ENCODE measurements around the gene LRRC8C. TPM values are rescaled to one million over a fixed set of nuclear protein-coding genes. Genes with fewer than 3 reads are reported as not detected.

Gene LRRC8C
- total RNA-seq, 1 experiment from 2014 or later = 4.4 TPM

- Mint-ChIP-seq H3K27me3 (ENCODE audit: insufficient read depth, unreplicated experiment) (no peaks in the 10 kb centered on the region), H3K4me3 (ENCODE audit: unreplicated experiment) (peak overlapping the region; percentile 85), H3K4me1 (ENCODE audit: insufficient read depth, unreplicated experiment) (peaks cover 24% of the 10 kb centered on the region), H3K27ac (ENCODE audit: low read depth, unreplicated experiment) (peak overlapping the region; percentile 57), H3K9me3 (ENCODE audit: unreplicated experiment) (no peaks in the 10 kb centered on the region), H3K36me3 (ENCODE audit: insufficient read depth, unreplicated experiment) (no peaks in the 10 kb centered on the region)
- intact Hi-C loops (cut with micrococcal nuclease) = loop anchor here (1.0 to 10.0 kb wide), 3 partner anchors 129 to 353 kb away; no protein-coding TSS in a partner anchor
- TF ChIP-seq CTCF (IDR thresholded peaks at IDR 0.05; ENCODE audit: unreplicated experiment) = no peak
- ChIA-PET CTCF (interaction anchor here (0.6 to 7.5 kb wide), 9 partner anchors 10 to 283 kb away, joined by 3 to 93 read pairs (median 4); no protein-coding TSS in a partner anchor), POLR2A (interaction anchor here (0.6 to 2.0 kb wide), 4 partner anchors 9 to 61 kb away, joined by 3 to 4 read pairs (median 3); no protein-coding TSS in a partner anchor)
- DNase-seq (ENCODE audit: unreplicated experiment) = peak; percentile 49
- BruUV-seq (replicated peaks) = TSS peak; percentile 32
These were observed 1.1 kb downstream of the LRRC8C start for GRCh38 chr1:89633800-89634625.

GRCh38 chr1:89635825-89636815 is 3.2 kb downstream of the LRRC8C start:
- intact Hi-C loops (cut with micrococcal nuclease) = loop anchor here (10.0 kb wide), 1 partner anchor 319 kb away; no protein-coding TSS in a partner anchor
- POLR2A ChIA-PET = interaction anchor here (0.8 to 1.8 kb wide), 6 partner anchors 10 to 349 kb away, joined by 3 read pairs; no protein-coding TSS in a partner anchor

GRCh38 chr1:89637496-89637895 is 4.6 kb downstream of the LRRC8C start:
- H3K36me3 Mint-ChIP-seq (ENCODE audit: insufficient read depth, unreplicated experiment) = no peaks in the 10 kb centered on the region
- H3K4me1 Mint-ChIP-seq (ENCODE audit: insufficient read depth, unreplicated experiment) = peaks cover 24% of the 10 kb centered on the region
- POLR2A ChIA-PET = interaction anchor here (0.9 to 1.5 kb wide), 3 partner anchors 10 to 39 kb away, joined by 3 read pairs; no protein-coding TSS in a partner anchor
- no peak overlapping the region for H3K4me3 Mint-ChIP-seq (ENCODE audit: unreplicated experiment)
- no peaks in the 10 kb centered on the region for H3K27me3 Mint-ChIP-seq (ENCODE audit: insufficient read depth, unreplicated experiment)
- intact Hi-C loops (cut with micrococcal nuclease) = loop anchor here (10.0 kb wide), 1 partner anchor 317 kb away; no protein-coding TSS in a partner anchor
- CTCF ChIA-PET = interaction anchor here (0.8 to 1.4 kb wide), 4 partner anchors 16 to 125 kb away, joined by 3 to 7 read pairs (median 4); no protein-coding TSS in a partner anchor
- TF ChIP-seq CTCF (IDR thresholded peaks at IDR 0.05; ENCODE audit: unreplicated experiment) = no peak
- H3K27ac Mint-ChIP-seq (ENCODE audit: low read depth, unreplicated experiment) = peak overlapping the region; percentile 61
- no TSS peak for BruUV-seq (replicated peaks)
- DNase-seq (ENCODE audit: unreplicated experiment) = no peak
- H3K9me3 Mint-ChIP-seq (ENCODE audit: unreplicated experiment) = no peaks in the 10 kb centered on the region

More at GRCh38 chr1:89635825-89636815, 3.2 kb downstream of the LRRC8C start:
- Mint-ChIP-seq H3K27ac (ENCODE audit: low read depth, unreplicated experiment) (peak overlapping the region; percentile 61), H3K27me3 (ENCODE audit: insufficient read depth, unreplicated experiment) (no peaks in the 10 kb centered on the region), H3K4me1 (ENCODE audit: insufficient read depth, unreplicated experiment) (peaks cover 24% of the 10 kb centered on the region), H3K36me3 (ENCODE audit: insufficient read depth, unreplicated experiment) (no peaks in the 10 kb centered on the region), H3K9me3 (ENCODE audit: unreplicated experiment) (no peaks in the 10 kb centered on the region), H3K4me3 (ENCODE audit: unreplicated experiment) (no peak overlapping the region)
- TF ChIP-seq CTCF (IDR thresholded peaks at IDR 0.05; ENCODE audit: unreplicated experiment) = no peak
- BruUV-seq (replicated peaks) = TSS peak; percentile 77
- DNase-seq (ENCODE audit: unreplicated experiment) = peak; percentile 44
- CTCF ChIA-PET = interaction anchor here (0.5 to 7.5 kb wide), 8 partner anchors 14 to 616 kb away, joined by 3 to 93 read pairs (median 4); no protein-coding TSS in a partner anchor

Measured in MCF 10A (cell line).